NB4 (cell line): ENCODE data around the gene NT5DC1.
A peak's percentile ranks its signal among the peaks of the same experiment; 100 is the strongest.

Experiments used
- DNase-seq: peaks from one replicate; pipeline ENCODE4 v3.0.0; 2010; ENCODE audit warnings: low read depth
- H3K4me3 ChIP-seq: one replicate; pipeline ENCODE4 v1.5.1; 2011; ENCODE audit warnings: mild to moderate bottlenecking, low read depth, low read length, moderate library complexity
- CTCF ChIP-seq: IDR thresholded peaks from one replicate; pipeline ENCODE4 v1.5.1; 2012; ENCODE audit warnings: low read depth, low read length
- MAX ChIP-seq: IDR thresholded peaks from 2 replicates; pipeline ENCODE4 v1.6.1; 2011; ENCODE audit warnings: low read depth, low read length
- MYC ChIP-seq: IDR thresholded peaks from 2 replicates; pipeline ENCODE4 v1.6.1; 2011; ENCODE audit warnings: low read depth, low read length
- POLR2A ChIP-seq: IDR thresholded peaks from 2 replicates; pipeline ENCODE4 v1.6.1; 2011; ENCODE audit warnings: mild to moderate bottlenecking; ENCODE audit not compliant: insufficient read length; ENCODE audit errors: extremely low read depth

Gene NT5DC1

DNA sequence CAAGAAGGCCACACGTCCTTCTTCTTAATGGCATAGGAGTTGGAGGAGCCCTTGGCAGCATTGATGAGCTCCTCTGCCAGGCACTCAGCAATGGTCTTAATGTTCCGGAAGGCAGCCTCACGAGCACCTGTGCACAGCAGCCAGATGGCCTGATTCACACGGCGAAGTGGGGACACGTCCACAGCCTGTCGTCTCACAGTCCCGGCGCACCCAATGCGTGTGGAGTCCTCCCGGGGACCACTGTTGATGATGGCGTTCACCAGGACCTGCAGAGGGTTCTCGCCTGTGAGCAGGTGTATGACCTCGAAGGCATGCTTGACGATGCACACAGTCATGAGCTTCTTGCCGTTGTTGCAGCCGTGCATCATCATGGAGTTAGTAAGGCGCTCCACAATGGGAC lies 157.9 kb downstream of the NT5DC1 start:
- no peak for TF ChIP-seq MAX
- TF ChIP-seq MYC, result no peak
- TF ChIP-seq POLR2A, result no peak
- TF ChIP-seq CTCF, result no peak
- H3K4me3 ChIP-seq, result no peak overlapping the region
- no peak for DNase-seq

- TF ChIP-seq POLR2A, result no peak
- no peak for TF ChIP-seq MYC
- TF ChIP-seq MAX, result no peak
- TF ChIP-seq CTCF, result no peak
- no peak for DNase-seq
- H3K4me3 ChIP-seq, result no peak overlapping the region
Observed at GRCh38 chr6:116263353-116263752, 162.7 kb downstream of the NT5DC1 start.

DNA sequence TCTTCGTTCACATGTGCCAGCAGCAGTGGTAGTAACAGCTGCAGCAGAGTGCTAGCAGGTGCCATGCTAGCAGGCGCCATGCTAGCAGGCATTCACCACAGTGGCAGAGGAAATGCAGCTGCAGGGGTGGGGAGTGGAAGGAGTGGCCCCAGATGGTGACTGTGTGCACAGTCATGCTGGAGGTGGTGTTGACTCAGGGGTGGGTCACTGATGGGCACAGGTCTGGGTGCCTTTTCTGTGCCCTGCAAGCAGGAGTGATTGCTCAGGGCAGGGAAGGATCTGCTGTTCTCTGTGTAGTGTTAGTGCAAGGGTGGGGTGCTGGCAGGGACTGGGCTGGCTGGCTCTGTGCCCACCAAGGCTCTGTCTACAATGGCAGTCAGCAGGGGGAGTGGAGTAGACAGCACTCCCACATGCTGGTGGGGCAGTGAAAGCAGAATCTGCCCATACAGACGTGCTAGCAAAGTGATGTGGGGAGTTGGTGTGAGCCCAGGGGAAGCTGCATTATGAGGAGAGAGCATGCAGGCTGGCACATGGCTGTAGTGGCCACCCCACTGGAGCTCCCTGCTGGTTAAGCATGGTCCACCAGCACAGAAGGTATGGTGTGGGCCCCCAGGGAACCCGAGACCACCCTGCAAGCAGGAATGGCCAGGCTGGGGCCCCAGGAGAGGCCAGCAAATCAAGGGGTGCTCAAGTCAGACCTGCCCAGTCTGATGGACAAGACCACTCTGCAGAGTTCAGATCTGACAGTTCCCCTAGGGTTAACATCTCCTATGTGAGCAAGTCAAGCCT lies 164.6 kb downstream of the NT5DC1 start:
- no peak for DNase-seq
- TF ChIP-seq MYC (no peak), MAX (no peak), CTCF (no peak), POLR2A (no peak)
- no peak overlapping the region for H3K4me3 ChIP-seq

GRCh38 chr6:116266803-116267202 lies 166.2 kb downstream of the NT5DC1 start:
- no peak overlapping the region for H3K4me3 ChIP-seq
- TF ChIP-seq MAX (no peak), CTCF (no peak), POLR2A (no peak), MYC (no peak)
- DNase-seq, result no peak

DNA sequence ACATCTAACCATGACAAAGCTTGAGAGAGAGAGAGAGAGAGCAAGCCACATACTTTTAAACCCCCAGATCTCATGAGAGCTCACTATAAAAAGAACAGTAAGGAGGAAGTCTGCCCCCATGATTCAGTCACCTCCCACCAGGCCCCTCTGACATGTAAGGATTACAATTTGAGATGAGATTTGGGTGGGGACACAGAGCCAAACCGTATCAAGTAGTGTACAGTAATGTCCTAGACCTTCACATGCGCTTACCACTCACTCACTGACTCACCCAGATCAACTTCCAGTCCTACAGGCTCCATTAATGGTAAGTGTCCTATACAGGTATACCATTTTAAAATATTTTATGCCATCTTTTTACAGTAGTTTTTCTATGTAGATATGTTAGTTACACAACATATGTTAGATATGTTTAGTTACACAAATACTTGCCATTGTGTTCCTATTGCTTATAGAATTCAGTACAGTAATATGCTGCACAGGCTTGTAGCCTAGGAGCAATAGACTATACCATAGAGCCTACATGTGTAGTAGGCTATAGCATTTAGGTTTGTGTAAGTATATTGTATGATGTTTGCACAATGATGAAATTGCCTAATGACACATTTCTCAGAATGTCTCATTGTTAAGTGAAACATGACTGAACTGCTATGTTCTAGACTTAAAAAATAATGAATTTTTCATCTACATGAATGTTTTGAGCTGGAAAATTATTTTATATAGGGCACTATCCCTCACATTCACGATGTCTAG lies 167.4 kb downstream of the NT5DC1 start:
- H3K4me3 ChIP-seq, result no peak overlapping the region
- peak; percentile 25 for DNase-seq
- TF ChIP-seq MYC (no peak), POLR2A (no peak)

DNA sequence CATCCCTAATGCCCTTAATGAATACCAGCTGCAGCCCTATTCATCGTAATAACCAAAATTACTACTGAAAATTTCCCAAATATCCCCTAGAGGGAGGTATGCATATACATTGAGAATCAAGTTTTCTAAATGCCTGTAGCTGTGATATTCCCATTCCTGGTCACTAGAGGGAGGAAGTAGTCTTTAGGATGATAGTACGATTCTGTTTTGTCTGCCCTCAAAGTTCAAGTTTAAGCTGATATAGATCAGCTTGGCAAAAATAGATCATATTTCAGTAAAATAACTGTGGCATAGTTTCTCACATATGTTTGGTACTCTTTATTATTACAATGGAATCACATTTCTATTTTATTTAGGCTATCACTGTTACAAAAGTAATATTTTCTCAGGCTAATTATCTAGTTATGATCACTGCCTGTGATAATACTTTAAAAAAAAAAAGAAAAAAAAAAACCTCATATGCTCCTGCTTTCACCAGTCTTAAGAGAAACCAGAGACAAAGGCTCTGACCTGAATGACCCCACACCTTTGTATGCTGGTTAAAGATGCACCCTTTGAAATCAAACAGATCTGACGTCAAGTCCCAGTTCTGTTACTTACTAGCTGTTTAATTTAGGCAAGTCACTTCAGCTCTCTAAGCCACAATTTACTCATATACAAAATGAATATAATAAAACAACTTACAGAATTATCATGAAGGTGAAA lies 168.1 kb downstream of the NT5DC1 start:
- DNase-seq, result peak; percentile 85
- H3K4me3 ChIP-seq, result no peak overlapping the region
- TF ChIP-seq POLR2A (no peak), MYC (no peak), MAX (no peak), CTCF (peak; percentile 84)
